Brain microvascular endothelial cell (primary cell): Measurements from ENCODE around the gene MMAA.

Experiments used
- DNase-seq: peaks from one replicate; pipeline ENCODE4 v3.0.0-alpha.2; 2020
- H3K27ac ChIP-seq: fragments of 250-450 bp; sonication (Bioruptor Pico); 2 replicates; pipeline ENCODE4 v1.5.1; 2020; ENCODE audit warnings: mild to moderate bottlenecking, moderate library complexity
- H3K27me3 ChIP-seq: fragments of 250-450 bp; sonication (Bioruptor Pico); replicated peaks from 2 replicates; pipeline ENCODE4 v1.5.1; 2020; ENCODE audit warnings: mild to moderate bottlenecking
- H3K36me3 ChIP-seq: fragments of 250-450 bp; sonication (Bioruptor Pico); replicated peaks from 2 replicates; pipeline ENCODE4 v1.5.1; 2020; ENCODE audit warnings: mild to moderate bottlenecking
- H3K4me3 ChIP-seq: 2 replicates; pipeline ENCODE4 v1.5.1; 2011; ENCODE audit warnings: low read depth, mild to moderate bottlenecking, control low read depth, low read length, moderate library complexity
- CTCF ChIP-seq: IDR thresholded peaks from 2 replicates; pipeline ENCODE4 v1.5.1; 2011; ENCODE audit warnings: low read depth, mild to moderate bottlenecking, moderate library complexity, low read length, control low read depth, inconsistent platforms; ENCODE audit errors: missing control alignments
- in situ Hi-C: cut with HindIII; loops from 2 replicates; pipeline ENCODE4 v1.10.0; 2017; ENCODE audit warnings: low sequenced_read_pairs, low pct_ligation_motif_present

Gene MMAA

GRCh38 chr4:145679520-145679919, 60.3 kb downstream of the MMAA start:
- no peaks in the 10 kb centered on the region for H3K36me3 ChIP-seq
- TF ChIP-seq CTCF, result no peak
- in situ Hi-C loops, result no loop called here
- peak; percentile 94 for DNase-seq
- peak overlapping the region; percentile 71 for H3K27ac ChIP-seq
- no peak overlapping the region for H3K4me3 ChIP-seq
- H3K27me3 ChIP-seq, result no peaks in the 10 kb centered on the region

- Histone ChIP-seq H3K36me3 (no peaks in the 10 kb centered on the region), H3K27me3 (no peaks in the 10 kb centered on the region), H3K4me3 (no peak within 1 kb of the TSS), H3K27ac (peak within 1 kb of the TSS; percentile 71)
- DNase-seq, result peak; percentile 42
- in situ Hi-C loops, result no loop called here
- no peak for TF ChIP-seq CTCF
Measured at GRCh38 chr4:145679991-145680455, 60.8 kb downstream of the MMAA start, which contains the start of gene C4orf51. TSS of gene C4orf51 (plus strand) at chr4:145680146. CDS start at chr4:145680204, 58 bp downstream.

GRCh38 chr4:145680902-145681301, 61.7 kb downstream of the MMAA start:
- no peaks in the 10 kb centered on the region for H3K36me3 ChIP-seq
- in situ Hi-C loops, result no loop called here
- no peak overlapping the region for H3K27ac ChIP-seq
- no peaks in the 10 kb centered on the region for H3K27me3 ChIP-seq
- no peak for DNase-seq
- no peak for TF ChIP-seq CTCF
- no peak overlapping the region for H3K4me3 ChIP-seq

- H3K27me3 ChIP-seq, result no peaks in the 10 kb centered on the region
- no peak for DNase-seq
- H3K4me3 ChIP-seq, result no peak overlapping the region
- no peaks in the 10 kb centered on the region for H3K36me3 ChIP-seq
- no peak overlapping the region for H3K27ac ChIP-seq
- in situ Hi-C loops, result no loop called here
- TF ChIP-seq CTCF, result no peak
Measured at GRCh38 chr4:145681518-145681917, 62.3 kb downstream of the MMAA start.

GRCh38 chr4:145681956-145682355, 62.8 kb downstream of the MMAA start:
- Histone ChIP-seq H3K4me3 (no peak overlapping the region), H3K36me3 (no peaks in the 10 kb centered on the region), H3K27me3 (no peaks in the 10 kb centered on the region), H3K27ac (no peak overlapping the region)
- in situ Hi-C loops, result no loop called here
- no peak for DNase-seq
- no peak for TF ChIP-seq CTCF

GRCh38 chr4:145686991-145687390, 67.8 kb downstream of the MMAA start:
- no peak for TF ChIP-seq CTCF
- in situ Hi-C loops, result no loop called here
- Histone ChIP-seq H3K4me3 (no peak overlapping the region), H3K27ac (no peak overlapping the region), H3K27me3 (no peaks in the 10 kb centered on the region), H3K36me3 (no peaks in the 10 kb centered on the region)
- DNase-seq, result no peak
